Osteocyte (in vitro differentiated cells): ENCODE results near the gene TXNDC12. TPM values are rescaled to one million over a fixed set of nuclear protein-coding genes. Genes with fewer than 3 reads are reported as not detected.

ENCODE experiments used
- DNase-seq: peaks from one replicate; pipeline ENCODE4 v3.0.0; 2021; ENCODE audit warnings: mixed read lengths; ENCODE audit not compliant: unreplicated experiment; ENCODE audit errors: extremely low spot score
- H3K27ac Mint-ChIP-seq: one replicate; pipeline ENCODE4 v1.8.0; 2021; ENCODE audit warnings: mild to moderate bottlenecking, mixed read lengths; ENCODE audit not compliant: unreplicated experiment
- H3K27me3 Mint-ChIP-seq: one replicate; pipeline ENCODE4 v1.8.0; 2021; ENCODE audit warnings: mixed read lengths; ENCODE audit not compliant: unreplicated experiment
- H3K36me3 Mint-ChIP-seq: one replicate; pipeline ENCODE4 v1.8.0; 2021; ENCODE audit warnings: mixed read lengths; ENCODE audit not compliant: unreplicated experiment
- H3K4me1 Mint-ChIP-seq: one replicate; pipeline ENCODE4 v1.8.0; 2021; ENCODE audit warnings: mixed read lengths; ENCODE audit not compliant: unreplicated experiment
- H3K4me3 Mint-ChIP-seq: one replicate; pipeline ENCODE4 v1.8.0; 2021; ENCODE audit warnings: mild to moderate bottlenecking, moderate library complexity, mixed read lengths; ENCODE audit not compliant: unreplicated experiment
- H3K9me3 Mint-ChIP-seq: one replicate; pipeline ENCODE4 v1.8.0; 2021; ENCODE audit warnings: mixed read lengths; ENCODE audit not compliant: unreplicated experiment
- total RNA-seq: library from RNA; stranded (reverse); gene quantifications from 2 replicates; pipeline ENCODE4 v1.2.1, GENCODE V29; 2021
- TF ChIP-seq, protein P1 (sequence below): fragments of 200-600 bp; sonication (generic); IDR thresholded peaks from 2 replicates; pipeline ENCODE4 v1.5.0; 2021; ENCODE audit warnings: antibody characterized with exemption, mild to moderate bottlenecking, moderate library complexity

The TXNDC12 gene
- total RNA-seq, 1 donor from 2014 or later: 46.6 TPM

DNA sequence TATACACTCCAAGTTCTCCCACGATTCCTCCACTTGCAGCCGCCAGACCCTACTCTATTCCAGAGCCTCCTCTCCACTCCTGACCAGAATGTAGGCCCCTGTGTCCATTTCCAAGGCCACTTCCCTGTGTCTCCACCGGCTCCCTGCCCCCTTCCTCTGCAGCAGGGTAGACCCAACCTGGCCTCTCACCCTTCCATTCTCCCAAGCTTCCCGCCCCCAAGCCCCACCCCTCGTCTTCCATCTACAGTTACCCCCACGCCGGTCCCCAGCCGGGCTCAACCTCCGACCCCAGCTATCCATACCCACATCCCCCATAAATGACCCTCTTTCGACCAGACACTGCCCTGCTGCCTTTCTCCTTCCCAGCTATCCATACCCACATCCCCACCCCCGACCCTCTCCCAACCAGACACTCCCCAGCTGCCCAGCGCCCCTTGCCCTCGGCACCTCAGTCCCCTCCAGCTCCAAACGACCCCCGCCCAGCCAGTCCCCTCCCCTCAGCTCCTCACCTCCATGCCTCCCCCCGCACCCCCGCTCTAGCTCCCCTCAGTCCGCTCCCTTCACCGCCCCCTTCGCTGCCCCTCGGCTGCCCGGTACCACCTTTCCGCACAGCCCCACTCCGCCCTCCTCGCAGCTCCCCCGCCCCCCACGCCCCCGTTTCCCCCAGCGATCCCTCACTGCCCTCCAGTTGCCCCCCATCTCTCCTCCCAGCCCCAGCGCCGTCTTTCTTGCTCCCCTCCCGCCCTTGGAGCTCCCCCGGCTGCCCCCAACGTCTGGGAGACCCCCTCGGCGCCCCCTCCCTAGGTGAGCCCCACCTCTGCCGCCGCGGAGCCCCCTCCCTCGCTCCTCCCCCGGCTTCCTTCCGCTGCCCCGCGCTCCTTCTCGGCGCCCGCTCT lies 65.2 kb downstream of the TXNDC12 start:
- Mint-ChIP-seq H3K9me3 (no peaks in the 10 kb centered on the region), H3K27ac (no peak overlapping the region), H3K4me1 (peaks cover 12% of the 10 kb centered on the region), H3K36me3 (no peaks in the 10 kb centered on the region), H3K27me3 (peaks cover 9% of the 10 kb centered on the region), H3K4me3 (peak overlapping the region; percentile 66)
- DNase-seq: no peak
- TF ChIP-seq, protein P1, sequence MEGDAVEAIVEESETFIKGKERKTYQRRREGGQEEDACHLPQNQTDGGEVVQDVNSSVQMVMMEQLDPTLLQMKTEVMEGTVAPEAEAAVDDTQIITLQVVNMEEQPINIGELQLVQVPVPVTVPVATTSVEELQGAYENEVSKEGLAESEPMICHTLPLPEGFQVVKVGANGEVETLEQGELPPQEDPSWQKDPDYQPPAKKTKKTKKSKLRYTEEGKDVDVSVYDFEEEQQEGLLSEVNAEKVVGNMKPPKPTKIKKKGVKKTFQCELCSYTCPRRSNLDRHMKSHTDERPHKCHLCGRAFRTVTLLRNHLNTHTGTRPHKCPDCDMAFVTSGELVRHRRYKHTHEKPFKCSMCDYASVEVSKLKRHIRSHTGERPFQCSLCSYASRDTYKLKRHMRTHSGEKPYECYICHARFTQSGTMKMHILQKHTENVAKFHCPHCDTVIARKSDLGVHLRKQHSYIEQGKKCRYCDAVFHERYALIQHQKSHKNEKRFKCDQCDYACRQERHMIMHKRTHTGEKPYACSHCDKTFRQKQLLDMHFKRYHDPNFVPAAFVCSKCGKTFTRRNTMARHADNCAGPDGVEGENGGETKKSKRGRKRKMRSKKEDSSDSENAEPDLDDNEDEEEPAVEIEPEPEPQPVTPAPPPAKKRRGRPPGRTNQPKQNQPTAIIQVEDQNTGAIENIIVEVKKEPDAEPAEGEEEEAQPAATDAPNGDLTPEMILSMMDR: no peak

DNA sequence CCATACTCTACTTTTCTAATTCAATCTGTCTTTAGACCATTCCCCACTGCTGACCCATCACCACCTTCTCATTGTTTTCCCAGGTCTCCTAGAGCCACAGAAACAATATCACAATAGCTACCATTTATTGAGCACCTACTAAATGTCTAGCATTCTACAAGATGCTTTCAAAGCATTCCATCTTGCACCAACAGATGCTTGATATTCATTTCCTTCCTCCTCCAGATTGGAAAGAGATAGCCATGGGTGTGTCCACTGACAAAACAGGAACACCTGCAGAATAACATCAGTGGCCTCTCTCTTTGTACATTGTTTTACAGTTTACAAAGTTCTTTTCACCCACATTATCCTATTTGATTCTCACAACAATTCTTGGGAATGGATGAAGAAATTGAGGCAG lies 66.7 kb downstream of the TXNDC12 start:
- no peaks in the 10 kb centered on the region for H3K36me3 Mint-ChIP-seq
- no peak for DNase-seq
- TF ChIP-seq, protein P1: no peak
- peaks cover 9% of the 10 kb centered on the region for H3K27me3 Mint-ChIP-seq
- H3K4me1 Mint-ChIP-seq: peaks cover 12% of the 10 kb centered on the region
- H3K4me3 Mint-ChIP-seq: no peak overlapping the region
- H3K27ac Mint-ChIP-seq: no peak overlapping the region
- H3K9me3 Mint-ChIP-seq: no peaks in the 10 kb centered on the region

DNA sequence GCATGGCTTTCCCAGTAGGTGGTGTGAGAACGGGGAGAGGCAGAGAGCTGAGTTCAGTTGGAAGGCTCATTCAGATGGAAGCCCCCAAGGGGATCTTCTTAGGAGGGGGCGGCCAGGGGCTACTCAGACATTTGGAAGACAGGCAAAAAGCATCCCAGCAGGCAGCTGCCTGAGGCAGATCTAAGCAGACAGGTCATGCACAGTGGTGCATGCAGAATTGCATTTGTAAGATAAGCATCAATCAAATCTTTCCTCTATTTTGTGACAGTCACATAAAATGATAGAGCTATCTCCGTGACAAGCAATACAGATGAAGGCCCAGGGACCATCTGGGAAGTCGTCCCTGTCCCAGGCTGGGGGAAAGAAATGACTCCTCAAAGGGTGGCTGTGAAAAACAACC lies 68.3 kb downstream of the TXNDC12 start:
- DNase-seq: no peak
- Mint-ChIP-seq H3K27ac (no peak overlapping the region), H3K9me3 (no peaks in the 10 kb centered on the region), H3K27me3 (no peaks in the 10 kb centered on the region), H3K4me1 (peaks cover 12% of the 10 kb centered on the region), H3K4me3 (no peak overlapping the region), H3K36me3 (no peaks in the 10 kb centered on the region)
- TF ChIP-seq, protein P1: no peak

DNA sequence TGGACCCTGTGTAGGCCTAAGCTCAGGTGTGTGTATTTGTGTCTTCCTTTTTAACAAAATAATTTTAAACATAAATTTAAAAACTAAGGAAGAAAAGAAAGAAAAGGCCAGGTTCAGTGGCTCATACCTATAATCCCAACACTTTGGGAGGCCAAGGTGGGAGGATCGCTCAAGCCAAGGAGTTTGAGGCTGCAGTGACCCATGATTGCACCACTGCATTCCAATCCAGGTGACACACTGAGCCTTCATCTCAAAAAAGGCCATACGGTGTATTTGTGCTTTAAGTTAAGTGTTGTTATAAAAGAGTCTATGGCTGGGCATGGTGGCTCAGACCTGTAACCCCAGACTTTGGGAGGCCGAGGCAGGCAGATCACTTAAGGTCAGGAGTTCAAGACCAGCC lies 72.8 kb downstream of the TXNDC12 start:
- H3K36me3 Mint-ChIP-seq: no peaks in the 10 kb centered on the region
- no peaks in the 10 kb centered on the region for H3K27me3 Mint-ChIP-seq
- no peak for DNase-seq
- H3K27ac Mint-ChIP-seq: no peak overlapping the region
- H3K4me1 Mint-ChIP-seq: peaks cover 5% of the 10 kb centered on the region
- H3K9me3 Mint-ChIP-seq: no peaks in the 10 kb centered on the region
- TF ChIP-seq, protein P1: no peak
- no peak overlapping the region for H3K4me3 Mint-ChIP-seq

DNA sequence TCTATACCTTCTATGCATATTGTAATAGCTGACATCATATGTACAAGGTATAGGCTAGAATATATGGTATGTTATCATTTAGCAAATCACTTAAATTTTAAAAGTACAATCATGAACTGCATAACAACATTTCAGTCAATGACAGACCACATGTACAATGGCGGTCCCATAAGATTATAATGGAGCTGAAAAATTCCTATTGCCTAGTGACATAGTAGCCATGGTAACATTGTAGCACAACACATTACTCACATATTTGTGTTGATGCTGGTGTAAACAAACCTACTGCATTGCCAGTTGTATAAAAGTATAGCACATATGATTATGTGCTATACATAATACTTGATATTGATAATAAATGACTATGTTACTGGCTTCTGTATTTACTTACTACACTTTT lies 73.4 kb downstream of the TXNDC12 start:
- Mint-ChIP-seq H3K9me3 (no peaks in the 10 kb centered on the region), H3K27ac (no peak overlapping the region), H3K4me1 (peaks cover 5% of the 10 kb centered on the region), H3K4me3 (no peak overlapping the region), H3K36me3 (no peaks in the 10 kb centered on the region), H3K27me3 (no peaks in the 10 kb centered on the region)
- no peak for DNase-seq
- TF ChIP-seq, protein P1: no peak
